Thoracic aorta (tissue), 2 donors: ENCODE measurements around the gene GDPD3. TPM values are rescaled to one million over a fixed set of nuclear protein-coding genes. Genes with fewer than 3 reads are reported as not detected.
A peak's percentile ranks its signal among the peaks of the same experiment; 100 is the strongest.

Source experiments
- ATAC-seq: fragments of 150-250 bp; one replicate; pipeline ENCODE4 v1.8.0; 2017; ENCODE audit warnings: low read depth; ENCODE audit not compliant: insufficient number of reproducible peaks, low FRiP score
- DNase-seq: peaks from one replicate; pipeline ENCODE4 v3.0.0-alpha.2; 2020; ENCODE audit warnings: low spot score
- H3K27ac ChIP-seq, 2 donors: fragments of 200-600 bp; sonication (generic); 1 replicate in 1 of 2; 2 replicates in 1 of 2; pipeline ENCODE4 v1.5.1; 2016; ENCODE audit warnings: mild to moderate bottlenecking in 2 of 2, moderate library complexity in 2 of 2
- H3K27me3 ChIP-seq: fragments of 200-600 bp; sonication (generic); replicated peaks from 2 replicates; pipeline ENCODE4 v1.6.0; 2016; ENCODE audit warnings: mild to moderate bottlenecking; ENCODE audit not compliant: insufficient read depth
- H3K36me3 ChIP-seq: fragments of 200-600 bp; sonication (generic); one replicate; pipeline ENCODE4 v1.5.1; 2016
- H3K4me1 ChIP-seq, 2 donors: fragments of 200-600 bp; sonication (generic); 1 replicate in 1 of 2; 2 replicates in 1 of 2; pipeline versions ENCODE4 v1.5.1 to v1.6.0; 2016; ENCODE audit warnings: low read depth in 2 of 2, mild to moderate bottlenecking in 1 of 2; ENCODE audit not compliant: control insufficient read depth in 1 of 2
- H3K4me3 ChIP-seq: fragments of 200-600 bp; sonication (generic); 2 replicates; pipeline ENCODE4 v1.5.1; 2016; ENCODE audit warnings: mild to moderate bottlenecking
- H3K9me3 ChIP-seq: fragments of 200-600 bp; sonication (generic); 2 replicates; pipeline ENCODE4 v1.5.1; 2016
- total RNA-seq, 2 donors: library from RNA; depleted of rRNA; stranded (reverse); fragments of >200 nt; gene quantifications; one replicate each; pipeline versions ENCODE4 v1.1.0 to v1.2.3, GENCODE V29; 2016
- TF ChIP-seq, protein P1 (sequence below): fragments of 200-600 bp; sonication (generic); IDR thresholded peaks from one replicate; pipeline ENCODE4 v1.5.1; 2019; ENCODE audit warnings: antibody characterized with exemption

Gene GDPD3
- total RNA-seq, 2 donors from 2014 or later: 4.6 to 6.0 TPM

DNA sequence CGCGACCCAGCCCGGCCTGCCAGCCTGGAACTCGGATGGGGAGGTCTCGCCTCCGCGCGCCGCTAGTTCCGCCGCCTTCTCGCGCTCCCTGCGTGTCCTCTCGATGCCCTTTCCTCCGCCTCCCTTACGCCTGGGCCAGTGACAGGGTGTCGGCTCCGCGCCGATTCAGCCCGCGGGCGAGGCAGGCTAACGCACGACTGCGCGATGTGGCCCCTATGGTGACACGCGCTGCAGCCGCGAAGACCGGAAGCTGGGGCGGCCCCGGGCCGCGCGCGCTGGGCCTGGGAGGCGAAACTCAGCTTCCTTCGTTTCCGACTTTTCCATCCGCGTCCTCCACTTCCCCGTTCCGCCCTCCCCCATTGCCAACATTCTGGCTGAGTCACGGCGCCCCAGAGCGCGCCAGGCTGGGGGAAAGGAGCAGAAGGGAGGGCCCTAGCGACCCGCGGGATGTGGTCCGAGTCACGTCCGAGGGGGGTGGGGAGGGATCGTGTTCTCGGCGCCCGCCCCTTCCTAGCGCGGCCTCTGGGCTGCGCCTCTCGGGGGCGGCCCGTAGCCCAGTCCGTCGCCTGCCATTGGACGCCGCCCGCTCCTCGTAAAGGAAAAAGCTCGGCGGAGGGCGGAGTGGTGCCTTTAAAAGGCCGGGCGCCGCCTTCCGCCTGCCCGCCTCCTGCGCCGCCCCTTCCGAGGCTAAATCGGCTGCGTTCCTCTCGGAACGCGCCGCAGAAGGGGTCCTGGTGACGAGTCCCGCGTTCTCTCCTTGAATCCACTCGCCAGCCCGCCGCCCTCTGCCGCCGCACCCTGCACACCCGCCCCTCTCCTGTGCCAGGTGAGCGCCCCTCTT lies 48.0 kb downstream of the GDPD3 start, which contains the start of gene ALDOA:
Gene ALDOA (plus strand): TSS at position 659 of the 841 bp plus-strand sequence. CDS start 1,138 bp downstream, outside the sequence.
- TF ChIP-seq, protein P1, sequence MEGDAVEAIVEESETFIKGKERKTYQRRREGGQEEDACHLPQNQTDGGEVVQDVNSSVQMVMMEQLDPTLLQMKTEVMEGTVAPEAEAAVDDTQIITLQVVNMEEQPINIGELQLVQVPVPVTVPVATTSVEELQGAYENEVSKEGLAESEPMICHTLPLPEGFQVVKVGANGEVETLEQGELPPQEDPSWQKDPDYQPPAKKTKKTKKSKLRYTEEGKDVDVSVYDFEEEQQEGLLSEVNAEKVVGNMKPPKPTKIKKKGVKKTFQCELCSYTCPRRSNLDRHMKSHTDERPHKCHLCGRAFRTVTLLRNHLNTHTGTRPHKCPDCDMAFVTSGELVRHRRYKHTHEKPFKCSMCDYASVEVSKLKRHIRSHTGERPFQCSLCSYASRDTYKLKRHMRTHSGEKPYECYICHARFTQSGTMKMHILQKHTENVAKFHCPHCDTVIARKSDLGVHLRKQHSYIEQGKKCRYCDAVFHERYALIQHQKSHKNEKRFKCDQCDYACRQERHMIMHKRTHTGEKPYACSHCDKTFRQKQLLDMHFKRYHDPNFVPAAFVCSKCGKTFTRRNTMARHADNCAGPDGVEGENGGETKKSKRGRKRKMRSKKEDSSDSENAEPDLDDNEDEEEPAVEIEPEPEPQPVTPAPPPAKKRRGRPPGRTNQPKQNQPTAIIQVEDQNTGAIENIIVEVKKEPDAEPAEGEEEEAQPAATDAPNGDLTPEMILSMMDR: no peak

DNA sequence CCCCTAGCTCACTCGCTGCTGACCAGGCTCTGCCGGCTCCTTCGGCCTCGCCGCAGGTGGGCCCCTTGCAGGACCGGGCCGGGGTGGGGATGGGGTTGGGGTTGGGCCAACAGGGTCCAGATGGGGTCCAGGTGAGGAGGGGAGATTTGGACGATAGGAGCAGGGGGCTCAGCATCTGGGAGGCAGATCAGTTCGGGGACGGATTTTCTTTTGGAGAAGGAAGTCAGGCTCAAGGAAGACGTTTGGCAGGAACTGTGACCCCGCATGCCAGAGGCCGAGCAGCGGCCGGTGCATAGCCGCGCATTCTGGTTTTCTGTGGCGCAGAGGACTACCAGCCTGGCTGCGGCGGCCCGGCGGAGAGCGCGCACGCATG lies 48.6 kb downstream of the GDPD3 start:
- Histone ChIP-seq H3K27ac (peak overlapping the region; percentile 98 to 100), H3K9me3 (no peaks in the 10 kb centered on the region), H3K4me1 (peaks cover 28 to 50% of the 10 kb centered on the region in 2 donors), H3K27me3 (no peaks in the 10 kb centered on the region), H3K4me3 (peak overlapping the region; percentile 81), H3K36me3 (peaks cover 28% of the 10 kb centered on the region)
- DNase-seq (no peak), ATAC-seq (peak; percentile 0)
- TF ChIP-seq, protein P1: no peak

More for the DNA sequence above, 48.0 kb downstream of the GDPD3 start, which contains the start of gene ALDOA:
- Histone ChIP-seq H3K36me3 (peaks cover 34% of the 10 kb centered on the region), H3K9me3 (no peaks in the 10 kb centered on the region), H3K27ac (peak within 1 kb of the TSS; percentile 98 to 100), H3K4me1 (peaks cover 31 to 56% of the 10 kb centered on the region in 2 donors), H3K27me3 (no peaks in the 10 kb centered on the region), H3K4me3 (peak within 1 kb of the TSS; percentile 81)
- peak; percentile 94 for DNase-seq
- peak; percentile 78 for ATAC-seq

DNA sequence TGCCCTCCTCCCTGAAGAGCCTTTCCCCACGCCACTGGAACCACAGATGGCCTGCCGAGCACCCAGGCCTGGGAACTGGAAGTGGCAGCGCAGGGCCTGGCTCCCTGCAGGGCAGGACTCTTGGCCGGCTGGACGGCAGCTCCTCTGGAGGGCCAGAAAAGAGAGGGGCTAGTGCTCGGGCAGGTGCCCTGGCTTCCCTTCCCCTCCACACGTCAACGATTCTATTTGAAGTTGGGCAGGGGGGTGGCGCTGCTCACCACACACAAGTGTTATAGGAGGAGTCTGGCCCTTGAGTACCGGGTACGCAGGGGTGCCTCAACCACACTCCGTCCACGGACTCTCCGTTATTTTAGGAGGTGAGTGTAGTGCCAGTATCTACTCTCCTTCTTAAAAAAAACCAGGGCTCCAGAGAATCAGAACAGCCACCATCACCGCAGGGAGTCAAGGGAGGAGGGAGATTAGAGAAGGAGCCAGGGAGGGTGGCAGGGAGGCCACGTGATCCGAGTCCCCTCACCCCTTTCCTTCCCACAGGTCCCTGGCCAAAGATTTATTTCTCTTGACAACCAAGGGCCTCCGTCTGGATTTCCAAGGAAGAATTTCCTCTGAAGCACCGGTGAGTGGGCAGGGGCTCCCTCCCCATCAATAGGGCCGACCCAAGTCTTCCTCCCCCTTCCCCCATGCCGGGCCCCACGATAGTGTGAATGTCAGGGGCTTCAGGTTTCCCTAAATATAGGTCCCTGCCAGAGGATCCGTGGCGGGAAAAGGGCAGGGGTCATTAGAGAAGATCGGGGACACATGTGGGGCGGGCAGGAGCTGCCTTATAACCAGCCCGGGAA lies 49.2 kb downstream of the GDPD3 start:
- Histone ChIP-seq H3K27ac (peak overlapping the region; percentile 98 to 100), H3K4me3 (peak overlapping the region; percentile 81), H3K4me1 (peaks cover 24 to 44% of the 10 kb centered on the region in 2 donors), H3K36me3 (peaks cover 22% of the 10 kb centered on the region), H3K27me3 (no peaks in the 10 kb centered on the region), H3K9me3 (no peaks in the 10 kb centered on the region)
- DNase-seq (no peak), ATAC-seq (peak; percentile 12)
- TF ChIP-seq, protein P1: no peak

DNA sequence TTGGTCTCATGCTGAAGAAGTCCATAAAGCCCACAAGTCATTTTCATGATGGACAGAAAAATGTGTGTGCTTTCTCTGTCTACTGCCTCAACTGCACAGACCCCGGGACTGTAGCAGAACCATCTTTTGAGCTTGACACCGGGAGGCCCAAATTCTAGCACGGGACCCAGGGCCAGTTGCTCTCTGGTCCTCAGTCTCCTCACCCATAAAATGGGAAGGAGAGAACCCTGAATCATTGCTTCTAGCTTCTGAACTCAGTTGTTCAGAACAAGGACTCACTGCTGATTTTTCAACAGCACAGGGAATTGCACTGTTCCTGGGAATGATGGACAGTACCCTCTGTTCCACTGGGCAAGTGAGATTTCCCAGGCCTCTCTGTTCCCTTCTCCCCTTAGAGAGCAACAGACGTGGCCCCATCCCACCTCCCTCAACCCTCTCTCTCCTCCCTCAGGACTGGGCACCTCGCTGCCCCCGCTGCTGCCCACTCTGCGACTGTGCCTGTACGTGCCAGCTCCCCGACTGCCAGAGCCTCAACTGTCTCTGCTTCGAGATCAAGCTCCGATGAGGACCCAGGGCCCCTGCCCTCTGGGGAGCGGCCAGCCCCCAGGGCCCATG lies 50.0 kb downstream of the GDPD3 start:
- peaks cover 19 to 36% of the 10 kb centered on the region in 2 donors for H3K4me1 ChIP-seq
- ATAC-seq (no peak), DNase-seq (no peak)
- no peaks in the 10 kb centered on the region for H3K27me3 ChIP-seq
- peak overlapping the region; percentile 81 for H3K4me3 ChIP-seq
- H3K36me3 ChIP-seq: peaks cover 14% of the 10 kb centered on the region
- H3K27ac ChIP-seq: peak overlapping the region; percentile 98 to 100
- H3K9me3 ChIP-seq: no peaks in the 10 kb centered on the region
- TF ChIP-seq, protein P1: no peak
